ENCODE results near the gene PIAS2. TPM values are rescaled to one million over a fixed set of nuclear protein-coding genes. Genes with fewer than 3 reads are reported as not detected.
"Not testable (repeated sequence)": the region's sequence is repeated elsewhere in the genome, so short reads cannot be mapped to it uniquely, and the experiment has no call there.

PIAS2 gene
- total RNA-seq, 2 experiments from 2014 or later: 34.4 to 34.6 TPM

- ATAC-seq (ENCODE audit: low read depth) (no peak), DNase-seq (no peak)
- H3K36me3 Mint-ChIP-seq: peaks cover 46% of the 10 kb centered on the region
- H3K9me3 Mint-ChIP-seq: peaks cover 18% of the 10 kb centered on the region
- peaks cover 3% of the 10 kb centered on the region for H3K4me1 Mint-ChIP-seq
- H3K27me3 Mint-ChIP-seq: no peaks in the 10 kb centered on the region
- no peak overlapping the region for H3K4me3 Mint-ChIP-seq
- no peak overlapping the region for H3K27ac Mint-ChIP-seq
- POLR2A ChIA-PET: no interaction called here
Measured at GRCh38 chr18:46886893-46887292, 30.4 kb downstream of the PIAS2 start.

- peaks cover 38% of the 10 kb centered on the region for H3K36me3 Mint-ChIP-seq
- ATAC-seq (ENCODE audit: low read depth) (no peak), DNase-seq (no peak)
- no peak overlapping the region for H3K27ac Mint-ChIP-seq
- POLR2A ChIA-PET: no interaction called here
- H3K27me3 Mint-ChIP-seq: no peaks in the 10 kb centered on the region
- no peak overlapping the region for H3K4me3 Mint-ChIP-seq
- no peaks in the 10 kb centered on the region for H3K4me1 Mint-ChIP-seq
- peaks cover 13% of the 10 kb centered on the region for H3K9me3 Mint-ChIP-seq
Measured at GRCh38 chr18:46883180-46883579, 34.1 kb downstream of the PIAS2 start.

GRCh38 chr18:46877329-46877987 lies 39.8 kb downstream of the PIAS2 start:
- peak overlapping the region; percentile 11 for H3K27ac Mint-ChIP-seq
- peaks cover 52% of the 10 kb centered on the region for H3K36me3 Mint-ChIP-seq
- POLR2A ChIA-PET: no interaction called here

GRCh38 chr18:46868169-46868921 lies 49.0 kb downstream of the PIAS2 start:
- Mint-ChIP-seq H3K4me1 (peaks cover 13% of the 10 kb centered on the region), H3K36me3 (peaks cover 34% of the 10 kb centered on the region), H3K27me3 (no peaks in the 10 kb centered on the region), H3K27ac (no peak overlapping the region), H3K4me3 (no peak overlapping the region), H3K9me3 (peaks cover 26% of the 10 kb centered on the region)
- no peak for DNase-seq
- POLR2A ChIA-PET: no interaction called here
- ATAC-seq (ENCODE audit: low read depth): no peak

More at GRCh38 chr18:46877329-46877987, 39.8 kb downstream of the PIAS2 start:
- Mint-ChIP-seq H3K27me3 (no peaks in the 10 kb centered on the region), H3K9me3 (peaks cover 32% of the 10 kb centered on the region), H3K4me1 (peaks cover 5% of the 10 kb centered on the region), H3K4me3 (no peak overlapping the region)
- DNase-seq (no peak), ATAC-seq (ENCODE audit: low read depth) (no peak)

- Mint-ChIP-seq H3K4me3 (no peak overlapping the region), H3K4me1 (peaks cover 13% of the 10 kb centered on the region), H3K9me3 (peaks cover 26% of the 10 kb centered on the region), H3K27ac (no peak overlapping the region), H3K27me3 (no peaks in the 10 kb centered on the region), H3K36me3 (peaks cover 36% of the 10 kb centered on the region)
- ATAC-seq (ENCODE audit: low read depth): no peak
- no peak for DNase-seq
- POLR2A ChIA-PET: no interaction called here
Measured at GRCh38 chr18:46867367-46868143, 49.8 kb downstream of the PIAS2 start.

GRCh38 chr18:46866523-46866922 lies 50.8 kb downstream of the PIAS2 start:
- Mint-ChIP-seq H3K27me3 (no peaks in the 10 kb centered on the region), H3K4me3 (no peak overlapping the region), H3K27ac (no peak overlapping the region), H3K4me1 (peaks cover 13% of the 10 kb centered on the region), H3K36me3 (peaks cover 36% of the 10 kb centered on the region), H3K9me3 (peaks cover 25% of the 10 kb centered on the region)
- POLR2A ChIA-PET: no interaction called here
- ATAC-seq (ENCODE audit: low read depth) (no peak), DNase-seq (no peak)

- peaks cover 34% of the 10 kb centered on the region for H3K36me3 Mint-ChIP-seq
- H3K27me3 Mint-ChIP-seq; ATAC-seq (ENCODE audit: low read depth); DNase-seq; H3K27ac Mint-ChIP-seq; H3K4me3 Mint-ChIP-seq; POLR2A ChIA-PET: not testable (repeated sequence)
- peaks cover 13% of the 10 kb centered on the region for H3K4me1 Mint-ChIP-seq
- peaks cover 21% of the 10 kb centered on the region for H3K9me3 Mint-ChIP-seq
Measured at GRCh38 chr18:46865245-46865644, 52.1 kb downstream of the PIAS2 start.

GRCh38 chr18:46859855-46860254 lies 57.5 kb downstream of the PIAS2 start:
- peaks cover 27% of the 10 kb centered on the region for H3K36me3 Mint-ChIP-seq

GRCh38 chr18:46858290-46858689 lies 59.0 kb downstream of the PIAS2 start:
- Mint-ChIP-seq H3K36me3 (peaks cover 34% of the 10 kb centered on the region), H3K4me3 (no peak overlapping the region), H3K9me3 (peaks cover 2% of the 10 kb centered on the region), H3K27me3 (no peaks in the 10 kb centered on the region), H3K4me1 (peaks cover 9% of the 10 kb centered on the region), H3K27ac (no peak overlapping the region)
- POLR2A ChIA-PET: no interaction called here
- ATAC-seq (ENCODE audit: low read depth) (no peak), DNase-seq (no peak)

More at GRCh38 chr18:46859855-46860254, 57.5 kb downstream of the PIAS2 start:
- no peaks in the 10 kb centered on the region for H3K27me3 Mint-ChIP-seq
- peaks cover 2% of the 10 kb centered on the region for H3K9me3 Mint-ChIP-seq
- no peak for DNase-seq
- no peak overlapping the region for H3K4me3 Mint-ChIP-seq
- no peak overlapping the region for H3K27ac Mint-ChIP-seq
- H3K4me1 Mint-ChIP-seq: peaks cover 9% of the 10 kb centered on the region
- ATAC-seq (ENCODE audit: low read depth): no peak
- POLR2A ChIA-PET: no interaction called here

- POLR2A ChIA-PET: no interaction called here
- Mint-ChIP-seq H3K27ac (no peak overlapping the region), H3K4me1 (peaks cover 9% of the 10 kb centered on the region), H3K27me3 (no peaks in the 10 kb centered on the region), H3K4me3 (no peak overlapping the region), H3K9me3 (peaks cover 2% of the 10 kb centered on the region), H3K36me3 (peaks cover 32% of the 10 kb centered on the region)
- DNase-seq: no peak
- ATAC-seq (ENCODE audit: low read depth): no peak
Measured at GRCh38 chr18:46856973-46857372, 60.3 kb downstream of the PIAS2 start.

GRCh38 chr18:46849007-46849406 lies 68.3 kb downstream of the PIAS2 start:
- Mint-ChIP-seq H3K27me3 (no peaks in the 10 kb centered on the region), H3K36me3 (peaks cover 14% of the 10 kb centered on the region), H3K27ac (no peak overlapping the region), H3K4me1 (no peaks in the 10 kb centered on the region), H3K4me3 (no peak overlapping the region), H3K9me3 (no peaks in the 10 kb centered on the region)
- ATAC-seq (ENCODE audit: low read depth) (no peak), DNase-seq (no peak)
- POLR2A ChIA-PET: interaction anchor here (0.6 kb wide), 1 partner anchor 122 kb away, joined by 3 read pairs; no protein-coding TSS in a partner anchor

- no peaks in the 10 kb centered on the region for H3K4me1 Mint-ChIP-seq
- DNase-seq: no peak
- POLR2A ChIA-PET: no interaction called here
- H3K27me3 Mint-ChIP-seq: no peaks in the 10 kb centered on the region
- H3K36me3 Mint-ChIP-seq: peaks cover 20% of the 10 kb centered on the region
- H3K9me3 Mint-ChIP-seq: no peaks in the 10 kb centered on the region
- ATAC-seq (ENCODE audit: low read depth): no peak
- H3K4me3 Mint-ChIP-seq: no peak overlapping the region
- no peak overlapping the region for H3K27ac Mint-ChIP-seq
Measured at GRCh38 chr18:46843372-46843771, 73.9 kb downstream of the PIAS2 start.

- DNase-seq: no peak
Measured at GRCh38 chr18:46842583-46842982, 74.7 kb downstream of the PIAS2 start.

More at GRCh38 chr18:46842583-46842982, 74.7 kb downstream of the PIAS2 start:
- H3K27ac Mint-ChIP-seq: no peak overlapping the region
- peaks cover 20% of the 10 kb centered on the region for H3K36me3 Mint-ChIP-seq
- no peak overlapping the region for H3K4me3 Mint-ChIP-seq
- H3K9me3 Mint-ChIP-seq: no peaks in the 10 kb centered on the region
- no peaks in the 10 kb centered on the region for H3K4me1 Mint-ChIP-seq
- POLR2A ChIA-PET: no interaction called here
- no peaks in the 10 kb centered on the region for H3K27me3 Mint-ChIP-seq
- ATAC-seq (ENCODE audit: low read depth): no peak
